K562 treated with DMSO at 1 percent for 4 hours (cell line): ENCODE data around the gene CEP350. TPM values are rescaled to one million over a fixed set of nuclear protein-coding genes. Genes with fewer than 3 reads are reported as not detected.

Source experiments
- total RNA-seq: library from RNA; unstranded; fragments of 300-600 nt; gene quantifications from 2 replicates; pipeline ENCODE4 v1.2.3, GENCODE V29; 2022; ENCODE audit not compliant: insufficient read depth

The CEP350 gene
- total RNA-seq, result 23.2 and 31.4 TPM in 2 replicates

GRCh38 chr1:179954493-179955286 lies at the start of gene CEP350:
Gene CEP350 (plus strand): TSS chr1:179954810. CDS start chr1:179986182, 31,372 bp downstream.

GRCh38 chr1:180154325-180155181 lies 199.9 kb downstream of the CEP350 start, which contains the start of gene QSOX1:
Gene QSOX1 (plus strand): TSS chr1:180154869. CDS start chr1:180154908, 39 bp downstream.

Other genes starting within 250 kb of the CEP350 start
- not detected in 2 replicates for gene FAM163A, start 211.5 kb upstream of the CEP350 start, total RNA-seq
- 11.1 and 18.4 TPM in 2 replicates for gene TOR1AIP2, start 77.0 kb upstream of the CEP350 start, total RNA-seq
- 22.3 and 23.9 TPM in 2 replicates for gene TOR1AIP1, start 72.5 kb upstream of the CEP350 start, total RNA-seq
- 68.1 and 77.7 TPM in 2 replicates for gene QSOX1, start 200.1 kb downstream of the CEP350 start, total RNA-seq